Measurements from ENCODE around the gene RMDN3. TPM values are rescaled to one million over a fixed set of nuclear protein-coding genes. Genes with fewer than 3 reads are reported as not detected.

The RMDN3 gene
- total and polyA plus RNA-seq, 4 donors, result 20.9 to 94.4 (median 43.1) TPM

GRCh38 chr15:40721701-40722100 is 33.4 kb downstream of the RMDN3 start:
- DNase-seq (no peak), ATAC-seq (ENCODE audit: insufficient read depth, low FRiP score) (no peak)
- H3K4me1 ChIP-seq (ENCODE audit: control insufficient read depth in 5 of 5, insufficient read depth in 5 of 5, low read length in 5 of 5), result no peaks in the 10 kb centered on the region
- H3K36me3 ChIP-seq (ENCODE audit: control insufficient read depth in 4 of 4, insufficient read depth in 4 of 4, low read length in 4 of 4), result no peaks in the 10 kb centered on the region
- H3K9me3 ChIP-seq (ENCODE audit: control insufficient read depth in 4 of 4, insufficient read depth in 3 of 4, low read length in 3 of 4), result no peaks in the 10 kb centered on the region
- H3K27me3 ChIP-seq (ENCODE audit: control insufficient read depth in 3 of 3, insufficient read depth in 3 of 3, low read length in 2 of 3), result no peaks in the 10 kb centered on the region
- no peak overlapping the region for H3K4me3 ChIP-seq
- H3K27ac ChIP-seq (ENCODE audit: low read depth in 1 of 2, low read length in 1 of 2), result no peak overlapping the region
- TF ChIP-seq CTCF (IDR thresholded peaks at IDR 0.05; ENCODE audit: control extremely low read depth, extremely low read depth), result no peak
- H3K9ac ChIP-seq (ENCODE audit: insufficient read depth in 1 of 2, low read length in 2 of 2), result no peak overlapping the region
- 48 to 78% methylated on average over 1 of the region's 1 CpG for WGBS, 2 donors

GRCh38 chr15:40716165-40716564 is 38.9 kb downstream of the RMDN3 start:
- DNase-seq (no peak), ATAC-seq (ENCODE audit: insufficient read depth, low FRiP score) (no peak)
- Histone ChIP-seq H3K4me3 (no peak overlapping the region), H3K27me3 (ENCODE audit: control insufficient read depth in 3 of 3, insufficient read depth in 3 of 3, low read length in 2 of 3) (no peaks in the 10 kb centered on the region), H3K4me1 (ENCODE audit: control insufficient read depth in 5 of 5, insufficient read depth in 5 of 5, low read length in 5 of 5) (no peaks in the 10 kb centered on the region), H3K27ac (ENCODE audit: low read depth in 1 of 2, low read length in 1 of 2) (no peak overlapping the region), H3K36me3 (ENCODE audit: control insufficient read depth in 4 of 4, insufficient read depth in 4 of 4, low read length in 4 of 4) (peaks cover 0 to 3% (median 0%) of the 10 kb centered on the region in 4 donors), H3K9ac (ENCODE audit: insufficient read depth in 1 of 2, low read length in 2 of 2) (no peak overlapping the region), H3K9me3 (ENCODE audit: control insufficient read depth in 4 of 4, insufficient read depth in 3 of 4, low read length in 3 of 4) (peaks cover 0 to 1% (median 0%) of the 10 kb centered on the region in 4 donors)
- 87 to 88% methylated on average over 6 of the region's 6 CpGs for WGBS, 2 donors
- no peak for TF ChIP-seq CTCF (IDR thresholded peaks at IDR 0.05; ENCODE audit: control extremely low read depth, extremely low read depth)

- 66 to 73% methylated on average over 2 of the region's 2 CpGs for WGBS, 2 donors
- Histone ChIP-seq H3K27ac (ENCODE audit: low read depth in 1 of 2, low read length in 1 of 2) (no peak overlapping the region), H3K27me3 (ENCODE audit: control insufficient read depth in 3 of 3, insufficient read depth in 3 of 3, low read length in 2 of 3) (no peaks in the 10 kb centered on the region), H3K36me3 (ENCODE audit: control insufficient read depth in 4 of 4, insufficient read depth in 4 of 4, low read length in 4 of 4) (peaks cover 0 to 6% (median 0%) of the 10 kb centered on the region in 4 donors), H3K9me3 (ENCODE audit: control insufficient read depth in 4 of 4, insufficient read depth in 3 of 4, low read length in 3 of 4) (peaks cover 0 to 1% (median 0%) of the 10 kb centered on the region in 4 donors), H3K4me1 (ENCODE audit: control insufficient read depth in 5 of 5, insufficient read depth in 5 of 5, low read length in 5 of 5) (no peaks in the 10 kb centered on the region), H3K4me3 (no peak overlapping the region), H3K9ac (ENCODE audit: insufficient read depth in 1 of 2, low read length in 2 of 2) (no peak overlapping the region)
- ATAC-seq (ENCODE audit: insufficient read depth, low FRiP score), result no peak
- TF ChIP-seq CTCF (IDR thresholded peaks at IDR 0.05; ENCODE audit: control extremely low read depth, extremely low read depth), result no peak
- no peak for DNase-seq
These were observed 40.9 kb downstream of the RMDN3 start for GRCh38 chr15:40714144-40714543.

GRCh38 chr15:40706121-40706520 is 48.9 kb downstream of the RMDN3 start:
- H3K4me1 ChIP-seq (ENCODE audit: control insufficient read depth in 5 of 5, insufficient read depth in 5 of 5, low read length in 5 of 5), result no peaks in the 10 kb centered on the region
- no peak overlapping the region for H3K27ac ChIP-seq (ENCODE audit: low read depth in 1 of 2, low read length in 1 of 2)
- 90 to 100% methylated on average over 2 of the region's 2 CpGs for WGBS, 2 donors
- no peak overlapping the region for H3K9ac ChIP-seq (ENCODE audit: insufficient read depth in 1 of 2, low read length in 2 of 2)
- no peak overlapping the region for H3K4me3 ChIP-seq
- no peaks in the 10 kb centered on the region for H3K27me3 ChIP-seq (ENCODE audit: control insufficient read depth in 3 of 3, insufficient read depth in 3 of 3, low read length in 2 of 3)
- no peak for TF ChIP-seq CTCF (IDR thresholded peaks at IDR 0.05; ENCODE audit: control extremely low read depth, extremely low read depth)
- no peaks in the 10 kb centered on the region for H3K9me3 ChIP-seq (ENCODE audit: control insufficient read depth in 4 of 4, insufficient read depth in 3 of 4, low read length in 3 of 4)
- ATAC-seq (ENCODE audit: insufficient read depth, low FRiP score) (no peak), DNase-seq (no peak)
- peaks cover 0 to 5% (median 1%) of the 10 kb centered on the region in 4 donors for H3K36me3 ChIP-seq (ENCODE audit: control insufficient read depth in 4 of 4, insufficient read depth in 4 of 4, low read length in 4 of 4)

Measured in lung (tissue), 12 donors.